Thymus (tissue), 11 donors: ENCODE results near the gene PATJ. TPM values are rescaled to one million over a fixed set of nuclear protein-coding genes. Genes with fewer than 3 reads are reported as not detected.

Experiments
- DNase-seq, 9 donors: peaks; one replicate each; pipeline ENCODE4 v3.0.0-alpha.2; 2013; ENCODE audit warnings: low spot score in 9 of 9, low read depth in 6 of 9, missing footprints in 1 of 9
- H3K27ac ChIP-seq, 2 donors: one replicate each; pipeline ENCODE4 v1.5.1; 2013; ENCODE audit warnings: control low read depth in 1 of 2, low read depth in 1 of 2, low read length in 1 of 2, mild to moderate bottlenecking in 1 of 2, moderate library complexity in 1 of 2
- H3K27me3 ChIP-seq, 2 donors: one replicate each; pipeline ENCODE4 v1.5.1; 2013; ENCODE audit warnings: low read length in 1 of 2; ENCODE audit not compliant: control insufficient read depth in 2 of 2, insufficient read depth in 1 of 2
- H3K36me3 ChIP-seq, 2 donors: one replicate each; pipeline ENCODE4 v1.5.1; 2013; ENCODE audit warnings: low read length in 1 of 2, mild to moderate bottlenecking in 1 of 2, moderate library complexity in 1 of 2; ENCODE audit not compliant: control insufficient read depth in 2 of 2, insufficient read depth in 2 of 2
- H3K4me1 ChIP-seq, 2 donors: one replicate each; pipeline ENCODE4 v1.5.1; 2013; ENCODE audit warnings: low read length in 2 of 2; ENCODE audit not compliant: control insufficient read depth in 2 of 2, insufficient read depth in 2 of 2
- H3K4me3 ChIP-seq, 2 donors: one replicate each; pipeline ENCODE4 v1.5.1; 2013; ENCODE audit warnings: low read length in 2 of 2, control low read depth in 1 of 2, mild to moderate bottlenecking in 1 of 2
- H3K9me3 ChIP-seq, 2 donors: one replicate each; pipeline ENCODE4 v1.5.1; 2013; ENCODE audit warnings: low read length in 1 of 2, mild to moderate bottlenecking in 1 of 2; ENCODE audit not compliant: control insufficient read depth in 2 of 2, insufficient read depth in 1 of 2
- WGBS: extraction: QIAGEN DNeasy Blood & Tissue Kit; methylation state at CpG from one replicate; pipeline ENCODE4 v1.1.7; 2013; 5-methylcytosine and 5-hydroxymethylcytosine counted together
- polyA plus RNA-seq: library from polyadenylated mRNA; stranded (reverse); fragments of 200-250 nt; gene quantifications from one replicate; pipeline ENCODE4 v1.2.3, GENCODE V29; 2013
- total RNA-seq: library from RNA; stranded (reverse); fragments of 120-200 nt; gene quantifications from one replicate; pipeline ENCODE4 v1.2.4, GENCODE V29; 2013
- donor health status: healthy.

Gene PATJ
- total and polyA plus RNA-seq, 2 donors, result 8.6 to 12.4 TPM

DNA sequence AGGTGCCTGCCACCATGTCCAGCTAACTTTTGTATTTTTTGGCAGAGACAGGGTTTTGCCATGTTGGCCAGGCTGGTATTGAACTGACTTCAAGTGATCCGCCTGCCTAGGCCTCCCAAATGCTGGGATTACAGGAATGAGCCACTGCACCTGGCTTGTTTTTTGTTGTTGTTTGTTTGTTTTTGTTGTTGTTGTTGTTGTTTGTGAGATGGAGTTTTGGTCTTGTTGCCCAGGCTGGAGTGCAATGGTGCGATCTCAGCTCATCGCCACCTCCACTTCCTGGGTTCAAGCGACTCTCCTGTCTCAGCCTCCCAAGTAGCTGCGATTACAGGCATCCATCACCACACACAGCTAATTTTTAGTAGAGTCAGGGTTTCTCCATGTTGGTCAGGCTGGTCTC, 445.3 kb downstream of the PATJ start:
- WGBS, result 98% methylated on average over 5 of the region's 5 CpGs
- Histone ChIP-seq H3K9me3 (no peaks in the 10 kb centered on the region), H3K4me3 (no peak overlapping the region), H3K27ac (no peak overlapping the region), H3K4me1 (peaks cover 0 to 3% of the 10 kb centered on the region in 2 donors), H3K36me3 (no peaks in the 10 kb centered on the region), H3K27me3 (no peaks in the 10 kb centered on the region)
- DNase-seq, result no peak

DNA sequence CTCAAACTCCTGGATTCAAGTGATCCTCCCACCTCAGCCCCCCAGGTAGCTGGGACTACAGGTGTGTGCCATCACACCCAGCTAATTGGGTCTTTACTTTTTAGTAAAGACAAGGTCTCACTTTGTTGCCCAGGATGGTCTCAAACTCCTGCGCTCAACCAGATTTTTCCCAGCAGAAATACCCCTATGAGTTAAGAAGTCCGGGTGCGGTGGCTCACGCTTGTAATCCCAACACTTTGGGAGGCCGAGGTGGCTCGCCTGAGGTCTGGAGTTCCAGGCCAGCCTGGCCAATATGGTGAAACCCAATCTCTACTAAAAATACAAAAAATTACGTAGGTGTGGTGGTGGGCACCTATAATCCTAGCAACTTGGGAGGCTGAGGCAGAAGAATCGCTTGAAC, 445.8 kb downstream of the PATJ start:
- no peak overlapping the region for H3K4me3 ChIP-seq
- H3K4me1 ChIP-seq, result peaks cover 0 to 3% of the 10 kb centered on the region in 2 donors
- no peaks in the 10 kb centered on the region for H3K36me3 ChIP-seq
- no peaks in the 10 kb centered on the region for H3K27me3 ChIP-seq
- 96% methylated on average over 8 of the region's 8 CpGs for WGBS
- H3K9me3 ChIP-seq, result no peaks in the 10 kb centered on the region
- no peak overlapping the region for H3K27ac ChIP-seq
- DNase-seq, result no peak

DNA sequence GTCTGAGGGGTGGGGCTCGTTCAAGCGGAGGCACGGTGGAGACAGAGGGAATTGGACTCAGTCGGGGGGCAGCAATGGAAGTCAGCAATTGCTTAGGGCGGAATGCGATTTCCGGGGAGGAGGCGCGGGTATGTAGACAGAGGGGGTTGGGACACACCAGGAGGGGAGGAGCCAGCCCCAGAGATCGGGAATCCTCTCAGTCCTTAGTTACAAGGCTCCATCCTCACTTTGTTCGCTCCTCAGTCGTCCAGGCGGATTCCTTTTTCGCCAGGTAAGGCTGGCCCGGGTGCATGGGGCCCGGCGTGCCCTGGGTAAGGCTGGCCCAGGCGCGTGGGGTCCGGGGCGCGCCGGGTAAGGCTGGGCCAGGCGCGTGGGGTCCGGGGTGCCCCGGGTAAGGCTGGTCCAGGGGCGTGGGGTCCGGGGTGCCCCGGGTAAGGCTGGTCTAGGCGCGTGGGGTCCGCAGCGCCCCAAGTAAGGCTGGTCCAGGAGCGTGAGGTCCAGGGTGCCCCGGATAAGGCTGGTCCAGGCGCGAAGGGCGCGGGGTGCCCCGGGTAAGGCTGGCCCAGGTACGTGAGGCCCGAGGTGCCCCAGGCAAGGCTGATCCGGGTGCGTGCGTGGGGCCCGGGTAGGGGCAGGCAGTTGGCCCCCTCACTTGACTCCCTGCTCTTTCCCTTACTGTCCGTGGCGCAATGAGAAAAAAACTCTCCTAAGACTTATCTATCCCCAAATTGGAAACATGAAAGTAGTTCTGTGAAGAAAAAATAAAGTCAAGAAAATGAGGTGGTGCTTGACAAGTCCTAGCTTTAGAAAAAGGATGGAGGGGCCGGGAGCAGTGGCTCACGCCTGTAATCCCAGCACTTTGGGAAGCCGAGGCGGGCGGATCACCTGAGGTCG, 452.6 kb downstream of the PATJ start, which contains the start of gene L1TD1:
Gene L1TD1 (plus strand): TSS at position 199 of the 894 bp plus-strand sequence. CDS start 11,780 bp downstream, outside the sequence.
- peaks cover 0 to 2% of the 10 kb centered on the region in 2 donors for H3K9me3 ChIP-seq
- peak within 1 kb of the TSS in 1 of 2 donors; percentile 22 for H3K4me3 ChIP-seq
- no peaks in the 10 kb centered on the region for H3K36me3 ChIP-seq
- H3K27me3 ChIP-seq, result peaks cover 16 to 51% of the 10 kb centered on the region in 2 donors
- no peak for DNase-seq
- H3K4me1 ChIP-seq, result peaks cover 0 to 3% of the 10 kb centered on the region in 2 donors
- H3K27ac ChIP-seq, result no peak within 1 kb of the TSS
- WGBS, result 19% methylated on average over 55 of the region's 55 CpGs

DNA sequence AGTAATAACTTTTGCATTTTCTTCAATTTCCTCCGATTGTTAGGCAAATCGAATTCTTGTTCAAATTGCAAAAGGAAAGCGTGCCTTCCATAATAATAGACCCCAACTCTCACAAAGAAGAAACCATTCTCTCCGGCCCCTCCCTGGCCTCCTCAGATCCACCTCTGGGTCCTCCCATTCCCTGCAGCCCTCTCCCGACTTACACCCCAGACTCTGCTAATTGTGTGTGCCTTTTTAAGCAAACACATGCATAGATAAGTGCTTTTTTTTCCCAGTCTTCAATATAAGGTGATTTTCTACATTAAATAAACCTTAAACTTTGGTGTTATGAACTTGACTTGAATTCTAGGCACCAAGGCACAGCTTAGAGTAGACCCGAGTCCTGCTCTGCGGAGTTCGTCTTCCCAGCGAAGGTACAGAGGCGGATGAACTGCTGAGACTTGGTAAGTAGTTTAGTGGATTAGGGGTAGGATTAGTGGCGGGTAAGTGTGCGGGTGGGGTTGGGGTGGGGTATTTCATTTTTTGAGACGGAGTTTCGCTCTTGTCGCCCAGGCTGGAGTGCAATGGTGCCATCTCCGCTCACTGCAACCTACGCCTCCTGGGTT, 453.9 kb downstream of the PATJ start:
- Histone ChIP-seq H3K27ac (no peak overlapping the region), H3K27me3 (peaks cover 16 to 51% of the 10 kb centered on the region in 2 donors), H3K4me3 (no peak overlapping the region), H3K4me1 (peaks cover 0 to 3% of the 10 kb centered on the region in 2 donors), H3K9me3 (peaks cover 0 to 2% of the 10 kb centered on the region in 2 donors), H3K36me3 (no peaks in the 10 kb centered on the region)
- WGBS, result 90% methylated on average over 17 of the region's 17 CpGs
- no peak for DNase-seq

DNA sequence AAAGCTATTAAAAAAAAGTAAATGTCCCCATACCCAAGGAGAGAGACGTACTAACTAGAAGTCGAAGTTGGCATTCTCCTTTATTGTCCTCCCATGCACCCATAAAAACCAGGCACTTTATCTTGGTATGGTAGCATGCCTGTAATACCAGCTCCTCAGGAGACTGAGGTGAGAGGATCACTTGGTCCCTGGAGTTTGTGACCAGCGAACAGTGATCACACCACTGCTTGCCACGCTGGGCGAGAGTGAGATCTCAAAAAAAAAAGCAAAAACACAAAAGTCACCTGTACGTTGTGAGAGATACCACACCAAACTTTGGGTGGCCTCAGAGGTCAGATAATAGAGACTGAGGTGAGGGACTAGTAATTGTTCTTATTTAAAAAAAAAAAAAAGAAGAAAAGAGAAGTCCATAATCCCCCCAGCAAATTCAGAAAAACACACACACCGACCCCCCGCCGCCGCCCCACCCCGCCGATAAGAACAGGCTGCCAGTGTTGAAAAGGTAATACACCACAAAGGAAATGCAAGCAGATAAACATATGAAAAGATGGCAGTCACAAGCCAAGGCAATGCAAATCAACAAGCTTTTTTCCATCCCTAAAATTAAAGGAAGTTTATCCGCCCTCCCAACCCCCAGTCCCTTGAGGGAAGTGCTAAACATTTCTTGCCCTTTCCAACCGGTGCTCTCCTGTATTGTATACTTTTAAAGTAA, 455.9 kb downstream of the PATJ start:
- no peaks in the 10 kb centered on the region for H3K36me3 ChIP-seq
- no peak for DNase-seq
- no peak overlapping the region for H3K27ac ChIP-seq
- H3K4me3 ChIP-seq, result no peak overlapping the region
- WGBS, result 44% methylated on average over 14 of the region's 14 CpGs
- H3K4me1 ChIP-seq, result peaks cover 0 to 3% of the 10 kb centered on the region in 2 donors
- H3K9me3 ChIP-seq, result peaks cover 0 to 2% of the 10 kb centered on the region in 2 donors
- peaks cover 16 to 51% of the 10 kb centered on the region in 2 donors for H3K27me3 ChIP-seq

DNA sequence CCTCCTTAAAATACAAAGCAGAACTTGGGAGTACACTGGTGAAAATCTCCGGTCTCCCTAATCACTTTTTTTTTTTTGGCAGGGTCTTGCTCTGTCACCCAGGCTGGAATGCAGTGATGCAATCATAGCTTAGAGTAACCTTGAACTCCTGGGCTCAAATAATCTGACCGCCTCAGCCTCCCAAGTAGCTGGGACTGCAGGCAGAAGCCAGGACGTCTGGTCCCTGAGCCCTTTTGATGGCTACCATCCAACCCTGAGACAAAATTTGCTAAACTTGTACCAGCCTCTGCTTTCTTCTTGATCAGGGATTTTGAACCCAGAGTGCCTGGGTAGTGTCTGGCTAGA, 456.5 kb downstream of the PATJ start:
- 63% methylated on average over 3 of the region's 3 CpGs for WGBS

DNA sequence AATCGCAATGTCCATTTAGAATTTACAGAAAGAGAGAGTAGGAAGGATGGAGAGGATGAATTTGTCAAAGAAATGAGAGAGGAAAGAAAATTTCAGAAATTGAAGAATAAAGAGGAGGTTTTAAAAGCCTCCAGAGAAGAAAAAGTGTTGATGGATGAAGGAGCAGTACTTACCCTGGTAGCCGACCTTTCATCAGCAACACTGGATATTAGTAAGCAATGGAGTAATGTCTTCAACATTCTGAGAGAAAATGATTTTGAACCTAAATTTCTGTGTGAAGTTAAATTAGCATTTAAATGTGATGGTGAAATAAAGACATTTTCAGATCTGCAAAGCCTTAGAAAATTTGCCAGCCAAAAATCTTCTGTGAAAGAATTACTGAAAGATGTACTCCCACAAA, 464.9 kb downstream of the PATJ start:
- H3K9me3 ChIP-seq, result peaks cover 0 to 2% of the 10 kb centered on the region in 2 donors
- no peak for DNase-seq
- H3K27ac ChIP-seq, result no peak overlapping the region
- H3K27me3 ChIP-seq, result no peaks in the 10 kb centered on the region
- WGBS, result 100% methylated on average over 2 of the region's 2 CpGs
- H3K4me1 ChIP-seq, result no peaks in the 10 kb centered on the region
- H3K4me3 ChIP-seq, result no peak overlapping the region
- H3K36me3 ChIP-seq, result no peaks in the 10 kb centered on the region

More for the DNA sequence above, 456.5 kb downstream of the PATJ start:
- no peak overlapping the region for H3K4me3 ChIP-seq
- H3K36me3 ChIP-seq, result no peaks in the 10 kb centered on the region
- H3K9me3 ChIP-seq, result peaks cover 0 to 2% of the 10 kb centered on the region in 2 donors
- DNase-seq, result no peak
- peaks cover 16 to 46% of the 10 kb centered on the region in 2 donors for H3K27me3 ChIP-seq
- H3K27ac ChIP-seq, result no peak overlapping the region
- peaks cover 0 to 3% of the 10 kb centered on the region in 2 donors for H3K4me1 ChIP-seq

DNA sequence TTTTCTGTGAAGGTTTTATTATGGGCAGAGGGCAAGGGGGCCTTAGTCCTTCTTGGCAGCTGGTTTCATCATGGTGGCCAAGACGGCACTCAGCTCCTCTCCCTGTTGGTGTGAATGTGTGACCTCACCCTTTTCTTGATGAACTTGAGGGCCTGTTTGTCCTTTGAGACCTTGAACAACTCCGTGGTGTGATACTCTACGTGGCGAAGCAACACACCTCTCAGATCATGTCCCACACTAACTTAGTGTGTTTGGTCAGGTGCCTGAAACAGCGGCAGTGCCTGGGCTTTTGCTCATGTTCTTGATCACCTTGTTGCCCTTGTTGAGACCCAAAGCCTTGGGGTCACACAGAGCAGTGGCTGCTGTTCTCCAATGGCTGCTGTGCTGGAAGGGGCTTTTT, 465.8 kb downstream of the PATJ start:
- H3K27ac ChIP-seq, result no peak overlapping the region
- WGBS, result over 99% methylated on average over 5 of the region's 5 CpGs
- no peaks in the 10 kb centered on the region for H3K4me1 ChIP-seq
- peaks cover 0 to 2% of the 10 kb centered on the region in 2 donors for H3K9me3 ChIP-seq
- no peak for DNase-seq
- no peaks in the 10 kb centered on the region for H3K36me3 ChIP-seq
- H3K4me3 ChIP-seq, result no peak overlapping the region
- no peaks in the 10 kb centered on the region for H3K27me3 ChIP-seq

DNA sequence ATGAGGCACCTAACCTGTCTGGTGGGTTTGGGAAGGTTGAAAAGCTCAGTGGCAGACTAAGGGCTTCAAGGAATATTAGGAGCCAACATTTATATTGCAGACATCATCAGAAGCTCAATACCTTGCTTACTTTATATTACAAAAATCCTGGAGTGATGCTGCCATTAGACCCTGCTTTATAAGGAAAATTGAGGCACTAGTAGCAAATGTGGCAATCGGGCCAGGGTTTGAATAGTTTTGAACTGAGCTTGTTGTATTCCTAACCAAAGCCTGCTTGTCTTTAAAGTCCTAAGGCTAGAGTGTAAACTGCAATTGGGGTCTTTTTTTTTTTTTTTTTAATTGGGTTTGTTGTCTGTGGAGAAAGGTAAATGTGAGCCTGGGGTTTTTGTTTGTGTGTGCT, 466.7 kb downstream of the PATJ start:
- H3K4me3 ChIP-seq, result no peak overlapping the region
- peaks cover 0 to 2% of the 10 kb centered on the region in 2 donors for H3K9me3 ChIP-seq
- no peak for DNase-seq
- H3K4me1 ChIP-seq, result no peaks in the 10 kb centered on the region
- no peaks in the 10 kb centered on the region for H3K27me3 ChIP-seq
- H3K36me3 ChIP-seq, result no peaks in the 10 kb centered on the region
- H3K27ac ChIP-seq, result no peak overlapping the region
- 0% methylated on average over 1 of the region's 1 CpG for WGBS
